ENCODE data around the gene RAMP2.
A peak's percentile ranks its signal among the peaks of the same experiment; 100 is the strongest.

The RAMP2 gene

GRCh38 chr17:42775534-42776098 is 14.6 kb downstream of the RAMP2 start:
- H3K36me3 ChIP-seq (ENCODE audit: control insufficient read depth in 1 of 2, insufficient read depth in 2 of 2, low read depth in 1 of 2, low read length in 2 of 2) = peaks cover 19 to 47% of the 10 kb centered on the region in 2 experiments
- no peak overlapping the region for H3K4ac ChIP-seq (ENCODE audit: low read depth in 1 of 2, low read length in 2 of 2)
- no peak overlapping the region for H3K18ac ChIP-seq (ENCODE audit: low read depth in 1 of 2, low read length in 2 of 2)
- H3K4me1 ChIP-seq (ENCODE audit: control insufficient read depth, insufficient read depth, low read depth, low read length) = peaks cover 16% of the 10 kb centered on the region
- H3K27ac ChIP-seq (ENCODE audit: low read length, poor library complexity, severe bottlenecking) = peak overlapping the region; percentile 97
- H2AK5ac ChIP-seq (ENCODE audit: low read length, severe bottlenecking) = peak overlapping the region; percentile 4
- H2BK5ac ChIP-seq (ENCODE audit: low read depth, low read length, poor library complexity, severe bottlenecking) = no peak overlapping the region
- H2AFZ ChIP-seq (ENCODE audit: low read depth, low read length) = no peak overlapping the region
- no peak overlapping the region for H2BK15ac ChIP-seq (ENCODE audit: low read depth, poor library complexity, severe bottlenecking)
- H3K4me3 ChIP-seq (ENCODE audit: insufficient read depth in 1 of 2, low read depth in 1 of 2, low read length in 2 of 2) = no peak overlapping the region
- peaks cover 0 to 1% of the 10 kb centered on the region in 2 experiments for H3K27me3 ChIP-seq (ENCODE audit: control insufficient read depth in 1 of 2, insufficient read depth in 1 of 2, low read length in 2 of 2)
- no peak overlapping the region for H3K9ac ChIP-seq (ENCODE audit: low read length)
- H3K4me2 ChIP-seq (ENCODE audit: low read length, poor library complexity, severe bottlenecking) = no peak overlapping the region
- H2BK120ac ChIP-seq (ENCODE audit: low read depth, low read length) = no peak overlapping the region
- no peak overlapping the region for H3K14ac ChIP-seq (ENCODE audit: low read length in 2 of 2)
- no peak overlapping the region for H3K23ac ChIP-seq (ENCODE audit: low read length in 2 of 2)
- H3K79me1 ChIP-seq (replicated peaks; ENCODE audit: low read length, poor library complexity, severe bottlenecking) = peaks cover 2% of the 10 kb centered on the region
- H2BK12ac ChIP-seq (ENCODE audit: low read length in 2 of 2) = no peak overlapping the region
- peak; percentile 32 for DNase-seq
- 51% methylated on average over 3 of the region's 3 CpGs for WGBS
- H3K9me3 ChIP-seq (ENCODE audit: control insufficient read depth, low read length) = no peaks in the 10 kb centered on the region
- H4K8ac ChIP-seq (ENCODE audit: low read length) = no peak overlapping the region
- H4K91ac ChIP-seq (ENCODE audit: low read length) = no peak overlapping the region

- Histone ChIP-seq H4K91ac (ENCODE audit: low read length) (no peak overlapping the region), H2AK5ac (ENCODE audit: low read length, severe bottlenecking) (no peak overlapping the region), H3K79me1 (replicated peaks; ENCODE audit: low read length, poor library complexity, severe bottlenecking) (peaks cover 19% of the 10 kb centered on the region), H3K18ac (ENCODE audit: low read depth in 1 of 2, low read length in 2 of 2) (no peak overlapping the region), H3K4me2 (ENCODE audit: low read length, poor library complexity, severe bottlenecking) (no peak overlapping the region), H3K27ac (ENCODE audit: low read length, poor library complexity, severe bottlenecking) (no peak overlapping the region), H3K4ac (ENCODE audit: low read depth in 1 of 2, low read length in 2 of 2) (no peak overlapping the region), H3K23ac (ENCODE audit: low read length in 2 of 2) (no peak overlapping the region), H3K27me3 (ENCODE audit: control insufficient read depth in 1 of 2, insufficient read depth in 1 of 2, low read length in 2 of 2) (peaks cover 0 to 29% of the 10 kb centered on the region in 2 experiments), H3K4me1 (ENCODE audit: control insufficient read depth, insufficient read depth, low read depth, low read length) (peaks cover 40% of the 10 kb centered on the region), H3K9me3 (ENCODE audit: control insufficient read depth, low read length) (no peaks in the 10 kb centered on the region), H2BK5ac (ENCODE audit: low read depth, low read length, poor library complexity, severe bottlenecking) (no peak overlapping the region), H3K14ac (ENCODE audit: low read length in 2 of 2) (no peak overlapping the region), H3K9ac (ENCODE audit: low read length) (no peak overlapping the region), H4K8ac (ENCODE audit: low read length) (no peak overlapping the region), H2BK15ac (ENCODE audit: low read depth, poor library complexity, severe bottlenecking) (no peak overlapping the region), H2BK120ac (ENCODE audit: low read depth, low read length) (no peak overlapping the region), H2BK12ac (ENCODE audit: low read length in 2 of 2) (no peak overlapping the region), H2AFZ (ENCODE audit: low read depth, low read length) (no peak overlapping the region), H3K36me3 (ENCODE audit: control insufficient read depth in 1 of 2, insufficient read depth in 2 of 2, low read depth in 1 of 2, low read length in 2 of 2) (peaks cover 19 to 47% of the 10 kb centered on the region in 2 experiments), H3K4me3 (ENCODE audit: insufficient read depth in 1 of 2, low read depth in 1 of 2, low read length in 2 of 2) (no peak overlapping the region)
- no peak for DNase-seq
- over 99% methylated on average over 5 of the region's 5 CpGs for WGBS
Observed at GRCh38 chr17:42778570-42778969, 17.5 kb downstream of the RAMP2 start.

DNA sequence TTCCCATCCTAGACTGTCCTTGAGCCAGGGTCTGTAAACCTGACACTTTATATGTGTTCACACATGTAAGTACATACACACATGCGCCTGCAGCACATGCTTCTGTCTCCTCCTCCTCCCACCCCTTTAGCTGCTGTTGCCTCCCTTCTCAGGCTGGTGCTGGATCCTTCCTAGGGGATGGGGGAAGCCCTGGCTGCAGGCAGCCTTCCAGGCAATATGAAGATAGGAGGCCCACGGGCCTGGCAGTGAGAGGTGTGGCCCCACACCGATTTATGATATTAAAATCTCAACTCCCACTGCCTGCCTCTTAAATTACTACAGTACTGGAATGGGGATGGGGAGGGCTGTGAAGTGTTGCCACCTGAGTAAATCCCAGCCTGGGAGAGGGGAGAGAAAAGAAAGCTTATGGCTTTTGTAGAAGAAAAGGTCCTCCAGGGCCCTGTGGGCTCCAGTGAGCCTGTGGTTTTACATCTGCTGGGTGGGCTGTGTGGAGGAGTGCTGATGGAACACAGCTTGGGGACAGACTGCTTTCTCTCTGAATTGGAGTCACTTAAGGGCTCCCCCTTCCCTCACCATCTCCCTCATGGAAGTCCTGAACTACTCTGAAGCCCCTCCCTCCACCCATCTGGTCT is 18.4 kb downstream of the RAMP2 start:
- Histone ChIP-seq H2BK15ac (ENCODE audit: low read depth, poor library complexity, severe bottlenecking) (no peak overlapping the region), H2BK120ac (ENCODE audit: low read depth, low read length) (no peak overlapping the region), H3K18ac (ENCODE audit: low read depth in 1 of 2, low read length in 2 of 2) (no peak overlapping the region), H3K9ac (ENCODE audit: low read length) (no peak overlapping the region), H3K27me3 (ENCODE audit: control insufficient read depth in 1 of 2, insufficient read depth in 1 of 2, low read length in 2 of 2) (peaks cover 0 to 38% of the 10 kb centered on the region in 2 experiments), H3K27ac (ENCODE audit: low read length, poor library complexity, severe bottlenecking) (no peak overlapping the region), H2BK12ac (ENCODE audit: low read length in 2 of 2) (no peak overlapping the region), H3K4me2 (ENCODE audit: low read length, poor library complexity, severe bottlenecking) (peak overlapping the region; percentile 60), H3K79me1 (replicated peaks; ENCODE audit: low read length, poor library complexity, severe bottlenecking) (peaks cover 26% of the 10 kb centered on the region), H2BK5ac (ENCODE audit: low read depth, low read length, poor library complexity, severe bottlenecking) (no peak overlapping the region), H3K4ac (ENCODE audit: low read depth in 1 of 2, low read length in 2 of 2) (no peak overlapping the region), H2AK5ac (ENCODE audit: low read length, severe bottlenecking) (no peak overlapping the region), H3K36me3 (ENCODE audit: control insufficient read depth in 1 of 2, insufficient read depth in 2 of 2, low read depth in 1 of 2, low read length in 2 of 2) (peaks cover 26 to 47% of the 10 kb centered on the region in 2 experiments), H2AFZ (ENCODE audit: low read depth, low read length) (no peak overlapping the region), H4K91ac (ENCODE audit: low read length) (no peak overlapping the region), H3K14ac (ENCODE audit: low read length in 2 of 2) (no peak overlapping the region), H3K4me3 (ENCODE audit: insufficient read depth in 1 of 2, low read depth in 1 of 2, low read length in 2 of 2) (no peak overlapping the region), H3K4me1 (ENCODE audit: control insufficient read depth, insufficient read depth, low read depth, low read length) (peaks cover 45% of the 10 kb centered on the region), H4K8ac (ENCODE audit: low read length) (no peak overlapping the region), H3K9me3 (ENCODE audit: control insufficient read depth, low read length) (no peaks in the 10 kb centered on the region), H3K23ac (ENCODE audit: low read length in 2 of 2) (no peak overlapping the region)
- no peak for DNase-seq
- WGBS = 100% methylated on average over 1 of the region's 3 CpGs

GRCh38 chr17:42779936-42780850 is 19.2 kb downstream of the RAMP2 start, which contains the start of gene WNK4:
Gene WNK4 (plus strand): TSS chr17:42780610. CDS start chr17:42780699, 89 bp downstream.
- peak within 1 kb of the TSS; percentile 61 to 75 for H3K4me3 ChIP-seq (ENCODE audit: insufficient read depth in 1 of 2, low read depth in 1 of 2, low read length in 2 of 2)
- no peak within 1 kb of the TSS for H2BK5ac ChIP-seq (ENCODE audit: low read depth, low read length, poor library complexity, severe bottlenecking)
- peak within 1 kb of the TSS; percentile 12 for H4K8ac ChIP-seq (ENCODE audit: low read length)
- peaks cover 27% of the 10 kb centered on the region for H3K79me1 ChIP-seq (replicated peaks; ENCODE audit: low read length, poor library complexity, severe bottlenecking)
- H2AK5ac ChIP-seq (ENCODE audit: low read length, severe bottlenecking) = no peak within 1 kb of the TSS
- peak within 1 kb of the TSS; percentile 43 for H4K91ac ChIP-seq (ENCODE audit: low read length)
- WGBS = 3% methylated on average over 43 of the region's 65 CpGs
- H3K36me3 ChIP-seq (ENCODE audit: control insufficient read depth in 1 of 2, insufficient read depth in 2 of 2, low read depth in 1 of 2, low read length in 2 of 2) = peaks cover 34 to 44% of the 10 kb centered on the region in 2 experiments
- peak within 1 kb of the TSS in 1 of 2 experiments; percentile 9 for H3K14ac ChIP-seq (ENCODE audit: low read length in 2 of 2)
- peak within 1 kb of the TSS in 1 of 2 experiments; percentile 20 for H3K4ac ChIP-seq (ENCODE audit: low read depth in 1 of 2, low read length in 2 of 2)
- peak within 1 kb of the TSS; percentile 1 for H3K27ac ChIP-seq (ENCODE audit: low read length, poor library complexity, severe bottlenecking)
- H3K9ac ChIP-seq (ENCODE audit: low read length) = peak within 1 kb of the TSS; percentile 61
- H3K4me2 ChIP-seq (ENCODE audit: low read length, poor library complexity, severe bottlenecking) = peak within 1 kb of the TSS; percentile 85
- H3K4me1 ChIP-seq (ENCODE audit: control insufficient read depth, insufficient read depth, low read depth, low read length) = peaks cover 43% of the 10 kb centered on the region
- H3K9me3 ChIP-seq (ENCODE audit: control insufficient read depth, low read length) = no peaks in the 10 kb centered on the region
- peaks cover 0 to 45% of the 10 kb centered on the region in 2 experiments for H3K27me3 ChIP-seq (ENCODE audit: control insufficient read depth in 1 of 2, insufficient read depth in 1 of 2, low read length in 2 of 2)
- peak within 1 kb of the TSS; percentile 50 for H2BK120ac ChIP-seq (ENCODE audit: low read depth, low read length)
- peak within 1 kb of the TSS in 1 of 2 experiments; percentile 30 for H3K18ac ChIP-seq (ENCODE audit: low read depth in 1 of 2, low read length in 2 of 2)
- peak within 1 kb of the TSS in 1 of 2 experiments; percentile 21 for H2BK12ac ChIP-seq (ENCODE audit: low read length in 2 of 2)
- H3K23ac ChIP-seq (ENCODE audit: low read length in 2 of 2) = peak within 1 kb of the TSS in 1 of 2 experiments; percentile 28
- H2BK15ac ChIP-seq (ENCODE audit: low read depth, poor library complexity, severe bottlenecking) = peak within 1 kb of the TSS; percentile 19
- H2AFZ ChIP-seq (ENCODE audit: low read depth, low read length) = peak within 1 kb of the TSS; percentile 40
- peak; percentile 31 for DNase-seq
